Motor neuron (in vitro differentiated cells): Measurements from ENCODE around the gene FEZF1. TPM values are rescaled to one million over a fixed set of nuclear protein-coding genes. Genes with fewer than 3 reads are reported as not detected.
A peak's percentile ranks its signal among the peaks of the same experiment; 100 is the strongest.

Source experiments
- ATAC-seq, 8 experiments: fragments of 200-7000 bp; cut with Tn5 transposase; replicated peaks in 6 of 8; 2 replicates each; pipeline ENCODE4 v1.8.0; 2021; ENCODE audit warnings: mild to moderate bottlenecking in 8 of 8, moderate library complexity in 8 of 8
- H3K27ac ChIP-seq, 2 donors: fragments of 250-450 bp; sonication (Bioruptor Pico); 2 replicates each; pipeline ENCODE4 v1.9.0; 2021; ENCODE audit warnings: antibody characterized with exemption in 2 of 2, mild to moderate bottlenecking in 2 of 2, moderate library complexity in 1 of 2
- H3K4me1 ChIP-seq, 2 donors: fragments of 250-450 bp; sonication (Bioruptor Pico); replicated peaks in 1 of 2; 2 replicates each; pipeline ENCODE4 v1.6.1; 2021; ENCODE audit warnings: antibody characterized with exemption in 2 of 2, mild to moderate bottlenecking in 2 of 2, moderate library complexity in 1 of 2
- H3K4me3 ChIP-seq, 5 donors: fragments of 250-450 bp; sonication (Bioruptor Pico); 2 replicates each; pipeline ENCODE4 v1.9.0; 2021; ENCODE audit warnings: antibody characterized with exemption in 5 of 5, mild to moderate bottlenecking in 5 of 5, moderate library complexity in 4 of 5
- WGBS, 10 experiments: fragments of 450-650 bp; shearing (Covaris generic); methylation state at CpG; one replicate each; pipeline ENCODE4 v1.0.0; 2022; 5-methylcytosine and 5-hydroxymethylcytosine counted together
- in situ Hi-C, 9 experiments: fragments of 400-800 bp; cut with MboI; loops; one replicate each; pipeline ENCODE4 v1.15.0; 2021; ENCODE audit warnings: low sequenced_read_pairs in 9 of 9, low pct_unique_long_range_greater_than_20kb in 2 of 9; ENCODE audit not compliant: unreplicated experiment in 9 of 9
- total RNA-seq, 8 experiments: library from RNA; unstranded; fragments of 300-600 nt; gene quantifications; 2 replicates each; pipeline versions ENCODE4 v1.2.3 to v1.2.4, GENCODE V29; 2022

The FEZF1 gene
- total RNA-seq, 8 experiments from 2014 or later: 0.11 to 0.43 TPM; not detected in 6

DNA sequence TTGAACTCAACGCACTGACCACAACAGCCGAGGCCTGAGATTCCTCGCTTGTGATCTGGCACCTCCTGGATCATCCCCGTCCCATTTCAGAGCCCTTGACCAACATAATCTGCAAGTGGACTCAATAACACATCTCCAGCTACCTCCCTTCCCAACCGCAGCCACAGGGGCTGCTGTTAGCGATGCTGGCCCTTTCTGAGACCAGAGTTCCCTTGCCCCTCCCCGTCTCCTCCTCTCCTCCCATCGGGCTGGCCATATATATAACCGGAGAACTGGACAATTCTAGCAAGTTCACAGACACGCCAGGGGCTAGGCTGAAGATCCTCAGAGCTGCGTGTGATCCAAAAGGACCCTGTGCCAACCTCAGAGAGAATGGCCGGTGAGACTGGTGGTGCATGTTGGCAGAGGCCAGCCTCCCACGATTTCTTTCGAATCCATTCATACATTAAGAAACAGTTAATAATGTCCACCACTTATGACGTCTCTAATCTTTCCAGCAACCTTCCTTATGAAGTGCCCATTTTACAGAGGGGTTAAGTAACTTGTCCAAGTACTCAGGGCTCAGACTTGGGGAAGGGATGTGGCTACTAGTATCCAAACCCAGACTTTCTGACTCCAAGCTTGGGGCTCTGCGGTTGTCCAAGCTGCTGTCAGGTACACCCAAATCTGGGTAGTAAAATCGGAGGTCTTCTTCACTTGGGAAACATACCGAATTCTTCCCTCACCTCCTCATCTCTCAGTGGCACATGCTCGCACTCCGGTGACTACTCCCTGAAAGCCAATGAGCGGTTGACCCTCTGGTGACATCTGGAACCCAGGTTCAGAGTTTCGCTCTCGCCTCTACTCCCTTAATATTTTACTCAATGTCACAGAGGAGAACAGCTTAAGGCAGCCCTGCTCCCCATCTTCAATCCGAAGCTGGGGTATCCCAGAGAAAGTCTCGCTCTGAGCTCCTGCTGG, 11.2 kb upstream of the FEZF1 start:
- 0 to 49% (median 38%) methylated on average over 1 to 12 of the region's 25 CpGs; no CpG with 5 or more reads in 3 of the 10 experiments for WGBS, 10 experiments
- H3K4me3 ChIP-seq: no peak overlapping the region
- peaks cover 6 to 8% of the 10 kb centered on the region in 2 donors for H3K4me1 ChIP-seq
- no peak overlapping the region for H3K27ac ChIP-seq
- no peak for ATAC-seq
- in situ Hi-C loops: no loop called here

DNA sequence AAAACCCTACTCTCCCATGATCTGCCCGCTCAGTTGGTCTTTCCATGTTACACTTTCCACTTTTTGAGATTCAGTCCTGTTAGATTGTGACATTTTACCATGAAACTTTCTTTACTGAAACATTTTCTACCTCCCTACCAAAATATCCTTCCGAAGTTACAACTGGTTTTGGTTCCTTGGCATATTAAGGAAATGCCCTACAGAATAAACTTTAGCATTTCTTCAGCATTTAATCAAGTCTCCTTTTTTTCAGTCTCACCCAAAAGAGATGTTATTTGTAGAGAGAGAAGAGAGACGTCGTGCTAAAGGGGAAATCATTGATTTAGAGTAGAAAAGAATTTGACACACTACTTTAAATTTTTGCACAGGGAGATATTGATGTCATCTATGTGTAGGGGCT, 9.7 kb upstream of the FEZF1 start:
- Histone ChIP-seq H3K4me1 (peaks cover 6 to 15% of the 10 kb centered on the region in 2 donors), H3K27ac (no peak overlapping the region), H3K4me3 (no peak overlapping the region)
- in situ Hi-C loops: no loop called here
- ATAC-seq: no peak
- 4 to 70% (median 34%) methylated on average over 2 to 4 of the region's 4 CpGs; no CpG with 5 or more reads in 2 of the 10 experiments for WGBS, 10 experiments

DNA sequence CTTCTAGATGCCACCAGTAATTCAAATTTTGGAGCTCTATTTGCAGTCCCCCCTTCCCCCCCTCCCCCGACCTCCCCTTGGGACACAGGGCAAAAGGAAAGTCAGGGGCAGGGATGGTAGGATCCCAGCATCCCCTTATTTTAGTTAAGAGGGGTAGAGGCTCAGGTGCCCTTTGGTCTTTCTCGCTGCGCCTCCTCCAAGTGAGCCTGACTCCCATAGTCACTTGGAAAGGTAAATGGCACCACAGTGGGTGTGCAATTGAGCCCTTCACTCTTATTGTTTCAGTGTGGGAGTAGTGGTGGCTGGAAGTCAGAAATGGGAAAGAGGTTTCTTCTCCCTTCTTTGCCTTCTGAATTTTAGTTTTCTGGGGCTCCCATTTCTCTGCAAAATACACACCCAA, 8.2 kb upstream of the FEZF1 start:
- peaks cover 6 to 15% of the 10 kb centered on the region in 2 donors for H3K4me1 ChIP-seq
- 75 to 100% (median 90%) methylated on average over 2 of the region's 3 CpGs; no CpG with 5 or more reads in 7 of the 10 experiments for WGBS, 10 experiments
- no peak overlapping the region for H3K4me3 ChIP-seq
- no peak for ATAC-seq
- no peak overlapping the region for H3K27ac ChIP-seq
- in situ Hi-C loops: no loop called here

DNA sequence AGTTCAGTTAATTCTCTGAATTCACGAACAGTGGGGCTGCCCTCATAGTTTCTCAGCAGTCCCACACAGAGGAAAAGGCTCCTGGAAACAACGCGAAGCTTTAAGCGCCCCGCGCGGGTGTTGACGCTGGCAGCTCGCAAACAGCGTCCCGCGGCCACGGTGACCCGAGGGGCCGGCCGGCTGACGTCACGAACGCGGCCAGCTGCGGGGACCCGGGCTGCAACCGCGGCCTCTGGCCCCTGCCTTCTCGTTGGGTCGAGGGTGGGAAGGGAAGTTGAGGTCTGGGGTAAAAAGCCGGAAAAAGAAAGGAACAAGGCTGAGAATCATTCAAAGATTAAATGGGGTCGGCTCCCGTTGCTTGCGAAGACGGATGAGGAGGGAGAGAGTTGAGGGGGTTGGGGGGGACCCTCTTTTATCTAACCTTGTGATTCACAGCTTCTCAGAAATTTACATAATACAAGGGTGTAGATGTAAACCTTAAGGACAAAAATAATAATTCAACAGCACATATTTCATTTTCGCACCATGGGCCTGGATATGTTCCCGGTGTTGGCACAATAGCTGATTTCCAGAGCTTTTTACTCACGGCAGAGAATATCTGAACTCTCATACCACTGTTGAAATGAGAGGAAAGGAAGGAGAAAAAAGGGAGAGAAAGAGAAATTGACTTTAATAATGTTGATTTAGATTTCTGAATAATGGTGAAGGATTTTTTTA, 7.3 kb upstream of the FEZF1 start:
- peaks cover 6 to 15% of the 10 kb centered on the region in 2 donors for H3K4me1 ChIP-seq
- H3K27ac ChIP-seq: no peak overlapping the region
- in situ Hi-C loops: no loop called here
- ATAC-seq: peak in 5 of 8 experiments; percentile 20 to 63 (median 30)
- H3K4me3 ChIP-seq: peak overlapping the region in 1 of 5 donors; percentile 9
- 4 to 78% (median 30%) methylated on average over 1 to 33 of the region's 34 CpGs; no CpG with 5 or more reads in 1 of the 10 experiments for WGBS, 10 experiments

DNA sequence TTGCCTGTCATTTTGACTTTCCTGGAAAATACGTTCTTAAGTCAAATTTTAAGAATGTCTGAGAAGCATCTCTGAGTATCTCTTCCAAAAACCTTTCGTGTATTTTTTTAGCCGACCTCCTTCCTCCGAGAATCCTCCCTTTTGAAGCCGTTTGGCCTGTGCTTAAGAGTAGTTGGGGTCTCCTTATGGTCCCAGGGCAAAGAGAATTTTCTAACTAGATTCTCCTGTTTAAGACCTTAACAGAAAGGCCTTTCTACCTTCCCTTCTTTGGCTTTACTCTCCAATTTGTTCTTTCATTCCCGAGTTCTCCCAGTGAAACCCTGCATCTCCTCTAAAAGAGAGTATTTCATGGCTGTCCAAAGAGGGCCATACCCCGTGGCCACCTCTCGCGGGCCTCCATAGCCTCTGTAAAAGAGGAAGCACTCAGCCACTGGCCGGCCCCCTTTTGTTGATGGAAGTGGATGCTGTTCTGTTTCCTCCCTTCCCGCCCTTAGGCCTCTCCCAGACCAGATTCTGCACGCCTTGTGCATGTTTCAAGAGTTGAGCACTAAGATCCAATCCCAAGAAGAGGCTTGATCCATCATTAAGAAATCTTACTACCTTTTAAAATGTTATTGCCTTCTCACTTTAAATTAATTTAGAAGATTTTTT, 6.6 kb upstream of the FEZF1 start:
- in situ Hi-C loops: no loop called here
- Histone ChIP-seq H3K4me1 (peaks cover 6 to 11% of the 10 kb centered on the region in 2 donors), H3K27ac (no peak overlapping the region), H3K4me3 (no peak overlapping the region)
- peak in 1 of 8 experiments; percentile 46 for ATAC-seq
- 31 to 100% (median 51%) methylated on average over 2 to 10 of the region's 12 CpGs; no CpG with 5 or more reads in 1 of the 10 experiments for WGBS, 10 experiments

GRCh38 chr7:122310119-122311021, 5.8 kb upstream of the FEZF1 start:
- no peak overlapping the region for H3K27ac ChIP-seq
- H3K4me3 ChIP-seq: peak overlapping the region in 2 of 5 donors; percentile 4 to 13
- in situ Hi-C loops: no loop called here
- peaks cover 10 to 17% of the 10 kb centered on the region in 2 donors for H3K4me1 ChIP-seq
- WGBS, 10 experiments: 0 to 30% (median 8%) methylated on average over 3 to 23 of the region's 61 CpGs; no CpG with 5 or more reads in 1 of the 10 experiments
- ATAC-seq: peak in 6 of 8 experiments; percentile 18 to 80 (median 56)

DNA sequence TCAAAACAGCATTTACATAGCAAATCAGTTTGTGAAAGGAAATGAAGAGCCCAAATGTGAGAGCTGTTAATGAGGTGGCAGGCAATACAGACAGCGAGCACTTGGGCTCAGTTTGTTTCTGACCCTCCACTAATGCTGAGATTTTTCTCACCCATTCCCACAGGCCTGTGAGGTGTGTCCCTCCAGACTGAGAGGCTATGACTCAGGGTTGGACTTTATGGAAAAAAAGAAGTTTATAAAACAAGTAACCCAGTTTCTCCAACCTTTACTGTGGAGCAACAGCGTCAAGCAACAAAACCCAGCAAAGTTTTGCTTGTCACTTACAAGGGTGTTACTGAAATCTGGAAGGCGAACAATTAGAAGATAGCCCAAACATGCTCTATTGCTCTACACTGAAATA, 4.9 kb upstream of the FEZF1 start:
- 36 to 100% (median 51%) methylated on average over 1 to 3 of the region's 3 CpGs for WGBS, 10 experiments

DNA sequence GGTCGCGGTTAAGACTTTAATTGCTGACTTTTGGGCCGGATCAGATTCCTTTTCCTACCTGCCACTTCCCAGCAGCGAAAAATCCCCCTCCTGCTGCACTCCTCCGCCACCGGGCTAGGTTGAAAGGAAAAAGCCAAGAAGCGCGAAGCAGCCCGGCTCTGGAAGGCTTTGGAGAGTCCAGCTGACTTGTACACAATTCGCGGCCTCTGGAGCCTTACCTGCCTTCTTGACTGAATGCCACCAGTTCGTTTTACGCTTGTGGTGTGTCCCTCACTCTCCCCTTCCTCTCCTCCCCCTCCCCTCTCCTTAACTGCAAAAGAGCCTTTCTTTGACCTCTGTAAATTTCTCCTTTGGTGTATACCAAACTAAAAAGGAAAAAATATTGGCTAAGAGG, 2.7 kb upstream of the FEZF1 start:
- Histone ChIP-seq H3K27ac (no peak overlapping the region), H3K4me3 (no peak overlapping the region), H3K4me1 (peaks cover 20 to 29% of the 10 kb centered on the region in 2 donors)
- in situ Hi-C loops: no loop called here
- ATAC-seq: no peak
- 7 to 88% (median 33%) methylated on average over 1 to 12 of the region's 13 CpGs; no CpG with 5 or more reads in 2 of the 10 experiments for WGBS, 10 experiments

More for the DNA sequence above, 4.9 kb upstream of the FEZF1 start:
- H3K4me1 ChIP-seq: peaks cover 17 to 23% of the 10 kb centered on the region in 2 donors
- H3K4me3 ChIP-seq: no peak overlapping the region
- no peak for ATAC-seq
- no peak overlapping the region for H3K27ac ChIP-seq
- in situ Hi-C loops: no loop called here

DNA sequence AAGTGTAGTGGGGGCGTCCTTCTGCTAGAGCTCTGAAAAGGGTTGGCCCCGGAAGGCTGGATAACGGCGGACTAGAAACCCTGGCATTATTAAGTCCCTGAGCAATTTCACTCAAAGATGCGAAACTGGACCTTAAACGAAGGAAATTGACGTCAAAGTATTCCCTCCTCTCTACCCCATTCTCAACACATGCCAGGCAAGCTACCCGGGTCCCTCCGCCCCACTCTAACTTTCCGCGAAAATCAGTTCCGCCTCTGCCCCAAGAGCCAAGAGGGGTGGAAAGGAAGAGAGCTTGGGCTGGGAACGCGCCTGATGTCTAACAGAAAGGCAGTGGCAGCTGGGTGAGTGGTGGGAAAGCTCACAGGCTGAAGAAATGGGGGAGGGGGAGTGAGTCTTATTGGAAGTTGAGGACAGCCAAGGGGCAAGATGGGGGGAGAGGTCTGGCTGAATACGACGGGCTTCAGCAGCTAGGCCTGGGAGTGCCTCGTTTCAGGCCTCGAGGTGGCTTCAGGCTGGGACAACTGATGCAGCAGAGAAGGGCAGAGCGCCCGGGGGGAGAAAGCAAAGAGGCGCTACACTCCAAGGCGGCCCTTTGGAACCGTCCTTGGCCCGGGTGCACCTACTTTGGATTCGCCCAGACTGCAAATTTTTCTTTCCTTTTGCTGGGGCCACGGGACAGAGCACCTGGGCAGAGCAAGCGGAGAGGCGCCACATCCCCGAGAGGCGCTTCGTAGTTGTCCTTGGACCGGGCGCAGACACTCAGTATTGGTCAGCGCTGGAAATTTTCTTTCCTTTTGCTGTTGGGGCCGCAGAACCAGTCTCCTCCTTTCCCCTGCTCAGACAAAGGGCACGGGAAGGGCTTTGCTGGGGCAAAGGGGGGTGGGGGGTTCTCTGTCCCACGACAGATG, 2.0 kb upstream of the FEZF1 start:
- H3K4me3 ChIP-seq: peak overlapping the region in 1 of 5 donors; percentile 37
- no peak overlapping the region for H3K27ac ChIP-seq
- in situ Hi-C loops: no loop called here
- peak in 1 of 8 experiments; percentile 12 for ATAC-seq
- peaks cover 18 to 29% of the 10 kb centered on the region in 2 donors for H3K4me1 ChIP-seq
- WGBS, 10 experiments: 0 to 25% (median 13%) methylated on average over 1 to 11 of the region's 37 CpGs; no CpG with 5 or more reads in 2 of the 10 experiments

- H3K27ac ChIP-seq: no peak overlapping the region
- peak in 6 of 8 experiments; percentile 50 to 60 (median 60) for ATAC-seq
These were observed 1.1 kb upstream of the FEZF1 start for GRCh38 chr7:122305475-122306319.

More at GRCh38 chr7:122305475-122306319, 1.1 kb upstream of the FEZF1 start:
- in situ Hi-C loops: no loop called here
- 0 to 6% (median 4%) methylated on average over 1 to 13 of the region's 65 CpGs; no CpG with 5 or more reads in 3 of the 10 experiments for WGBS, 10 experiments
- Histone ChIP-seq H3K4me1 (peaks cover 15 to 28% of the 10 kb centered on the region in 2 donors), H3K4me3 (peak overlapping the region; percentile 2 to 37 (median 27))
